C4-2B (cell line): ENCODE data around the gene SYNJ2.

Source experiments
- H3K27ac ChIP-seq: fragments of 450-650 bp; 2 replicates; pipeline ENCODE4 v1.5.1; 2017
- ZFX ChIP-seq: fragments of 450-650 bp; IDR thresholded peaks from 2 replicates; pipeline ENCODE4 v1.6.1; 2017
- TF ChIP-seq, protein P1 (sequence below): fragments of 450-650 bp; conservative IDR thresholded peaks from 2 replicates; pipeline ENCODE4 v1.5.1; 2017; ENCODE audit warnings: mild to moderate bottlenecking

SYNJ2 gene

GRCh38 chr6:158047563-158048323 lies 66.1 kb downstream of the SYNJ2 start:
- H3K27ac ChIP-seq = no peak overlapping the region
- TF ChIP-seq ZFX = no peak
- TF ChIP-seq, protein P1, sequence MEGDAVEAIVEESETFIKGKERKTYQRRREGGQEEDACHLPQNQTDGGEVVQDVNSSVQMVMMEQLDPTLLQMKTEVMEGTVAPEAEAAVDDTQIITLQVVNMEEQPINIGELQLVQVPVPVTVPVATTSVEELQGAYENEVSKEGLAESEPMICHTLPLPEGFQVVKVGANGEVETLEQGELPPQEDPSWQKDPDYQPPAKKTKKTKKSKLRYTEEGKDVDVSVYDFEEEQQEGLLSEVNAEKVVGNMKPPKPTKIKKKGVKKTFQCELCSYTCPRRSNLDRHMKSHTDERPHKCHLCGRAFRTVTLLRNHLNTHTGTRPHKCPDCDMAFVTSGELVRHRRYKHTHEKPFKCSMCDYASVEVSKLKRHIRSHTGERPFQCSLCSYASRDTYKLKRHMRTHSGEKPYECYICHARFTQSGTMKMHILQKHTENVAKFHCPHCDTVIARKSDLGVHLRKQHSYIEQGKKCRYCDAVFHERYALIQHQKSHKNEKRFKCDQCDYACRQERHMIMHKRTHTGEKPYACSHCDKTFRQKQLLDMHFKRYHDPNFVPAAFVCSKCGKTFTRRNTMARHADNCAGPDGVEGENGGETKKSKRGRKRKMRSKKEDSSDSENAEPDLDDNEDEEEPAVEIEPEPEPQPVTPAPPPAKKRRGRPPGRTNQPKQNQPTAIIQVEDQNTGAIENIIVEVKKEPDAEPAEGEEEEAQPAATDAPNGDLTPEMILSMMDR = no peak

GRCh38 chr6:158048589-158048988 lies 66.9 kb downstream of the SYNJ2 start:
- TF ChIP-seq ZFX = no peak
- TF ChIP-seq, protein P1 = no peak
- no peak overlapping the region for H3K27ac ChIP-seq

DNA sequence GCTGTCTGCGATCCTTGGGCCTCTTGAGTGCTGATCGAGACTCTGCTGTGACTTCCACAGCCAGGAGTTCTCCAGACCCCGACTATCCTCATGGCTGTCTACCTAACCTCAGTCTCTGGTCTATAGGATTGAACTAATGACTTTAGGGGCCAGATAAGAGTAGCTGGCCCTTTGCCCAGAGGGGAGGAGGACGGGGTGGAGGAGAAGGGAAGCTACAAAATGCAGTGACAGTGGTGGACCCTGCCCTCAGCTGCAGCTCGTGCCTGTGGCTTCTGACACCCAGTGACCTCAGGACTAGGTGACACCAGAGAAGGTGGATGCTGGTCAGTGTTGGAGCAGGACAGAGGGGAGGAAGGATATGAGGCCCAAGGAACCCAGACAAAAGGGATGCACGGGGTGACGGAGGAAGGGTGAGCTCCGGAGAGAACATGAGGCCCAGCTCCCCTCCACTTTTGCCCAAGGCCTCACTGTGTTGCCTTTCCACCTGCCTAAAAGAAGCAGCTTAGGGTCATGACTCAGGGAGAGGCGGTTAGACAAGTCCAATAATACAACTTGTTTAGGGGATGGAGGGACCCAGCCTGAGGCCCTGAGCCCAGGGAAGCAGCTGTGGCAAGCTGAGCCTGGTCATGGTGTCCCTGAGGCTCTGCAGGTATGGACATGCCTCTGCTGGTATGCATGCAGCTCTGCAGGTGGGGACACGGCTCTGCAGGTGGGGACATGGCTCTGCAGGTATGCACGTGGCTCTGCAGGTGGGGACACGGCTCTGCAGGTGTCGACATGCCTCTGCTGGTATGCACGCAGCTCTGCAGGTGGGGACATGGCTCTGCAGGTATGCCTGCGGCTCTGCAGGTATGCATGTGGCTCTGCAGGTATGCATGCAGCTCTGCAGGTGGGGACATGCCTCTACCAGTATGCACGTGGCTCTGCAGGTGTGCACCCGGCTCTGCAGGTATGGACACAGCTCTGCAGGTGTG lies 67.7 kb downstream of the SYNJ2 start:
- no peak overlapping the region for H3K27ac ChIP-seq
- TF ChIP-seq, protein P1 = no peak
- no peak for TF ChIP-seq ZFX

GRCh38 chr6:158050107-158050735 lies 68.6 kb downstream of the SYNJ2 start:
- no peak overlapping the region for H3K27ac ChIP-seq
- TF ChIP-seq ZFX = no peak
- TF ChIP-seq, protein P1 = no peak

GRCh38 chr6:158050955-158051354 lies 69.3 kb downstream of the SYNJ2 start:
- no peak for TF ChIP-seq ZFX
- TF ChIP-seq, protein P1 = no peak
- no peak overlapping the region for H3K27ac ChIP-seq

DNA sequence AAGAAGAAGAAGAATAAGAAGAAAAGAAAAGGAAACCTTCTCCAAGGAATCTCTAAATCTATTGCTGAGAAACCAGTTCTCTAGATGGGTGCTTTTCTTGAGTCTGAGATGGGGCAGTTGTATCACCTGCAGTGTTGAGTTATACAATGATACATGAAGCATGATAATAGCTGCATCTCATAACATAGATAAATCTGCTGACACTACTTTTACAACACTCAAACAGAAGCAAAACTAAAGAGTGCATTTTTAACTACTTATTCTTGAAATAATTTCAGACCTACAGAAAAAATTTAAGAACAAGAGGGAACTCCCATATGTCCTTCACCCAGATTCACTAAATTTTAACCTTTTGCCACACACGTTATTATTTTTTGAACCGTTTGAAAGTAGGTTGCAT lies 70.3 kb downstream of the SYNJ2 start:
- H3K27ac ChIP-seq = no peak overlapping the region
- TF ChIP-seq, protein P1 = no peak
- TF ChIP-seq ZFX = no peak
